Measurements from ENCODE around the gene FLII.
"Not testable (repeated sequence)": the region's sequence is repeated elsewhere in the genome, so short reads cannot be mapped to it uniquely, and the experiment has no call there.

FLII gene

GRCh38 chr17:18224387-18225120, 34.0 kb downstream of the FLII start:
- H3K9me3 ChIP-seq (ENCODE audit: control insufficient read depth, low read length), result no peaks in the 10 kb centered on the region
- H3K9ac ChIP-seq (ENCODE audit: low read length), result no peak overlapping the region
- H3K27me3 ChIP-seq (ENCODE audit: control insufficient read depth, insufficient read depth, low read length), result no peaks in the 10 kb centered on the region
- H3K4me3 ChIP-seq (ENCODE audit: low read length), result no peak overlapping the region
- no peaks in the 10 kb centered on the region for H3K36me3 ChIP-seq (ENCODE audit: control insufficient read depth, insufficient read depth, low read length)
- H3K4me1 ChIP-seq (ENCODE audit: control insufficient read depth, insufficient read depth, low read length), result peaks cover 17% of the 10 kb centered on the region

- Histone ChIP-seq H3K4me1 (ENCODE audit: control insufficient read depth, insufficient read depth, low read length) (peaks cover 17% of the 10 kb centered on the region), H3K4me3 (ENCODE audit: low read length) (no peak overlapping the region), H3K9ac (ENCODE audit: low read length) (no peak overlapping the region), H3K36me3 (ENCODE audit: control insufficient read depth, insufficient read depth, low read length) (no peaks in the 10 kb centered on the region), H3K9me3 (ENCODE audit: control insufficient read depth, low read length) (no peaks in the 10 kb centered on the region), H3K27me3 (ENCODE audit: control insufficient read depth, insufficient read depth, low read length) (no peaks in the 10 kb centered on the region)
These were observed 34.5 kb downstream of the FLII start for GRCh38 chr17:18224053-18224386.

- Histone ChIP-seq H3K9me3 (ENCODE audit: control insufficient read depth, low read length) (no peaks in the 10 kb centered on the region), H3K36me3 (ENCODE audit: control insufficient read depth, insufficient read depth, low read length) (no peaks in the 10 kb centered on the region), H3K4me1 (ENCODE audit: control insufficient read depth, insufficient read depth, low read length) (no peaks in the 10 kb centered on the region), H3K9ac (ENCODE audit: low read length) (no peak overlapping the region), H3K4me3 (ENCODE audit: low read length) (no peak overlapping the region), H3K27me3 (ENCODE audit: control insufficient read depth, insufficient read depth, low read length) (no peaks in the 10 kb centered on the region)
These were observed 39.7 kb downstream of the FLII start for GRCh38 chr17:18218756-18219415.

GRCh38 chr17:18217412-18218015, 41.0 kb downstream of the FLII start:
- Histone ChIP-seq H3K36me3 (ENCODE audit: control insufficient read depth, insufficient read depth, low read length) (no peaks in the 10 kb centered on the region), H3K27me3 (ENCODE audit: control insufficient read depth, insufficient read depth, low read length) (no peaks in the 10 kb centered on the region), H3K4me1 (ENCODE audit: control insufficient read depth, insufficient read depth, low read length) (no peaks in the 10 kb centered on the region), H3K9ac (ENCODE audit: low read length) (no peak overlapping the region), H3K4me3 (ENCODE audit: low read length) (no peak overlapping the region), H3K9me3 (ENCODE audit: control insufficient read depth, low read length) (no peaks in the 10 kb centered on the region)

GRCh38 chr17:18216906-18217305, 41.6 kb downstream of the FLII start:
- not testable (repeated sequence) for H3K9ac ChIP-seq (ENCODE audit: low read length); H3K27me3 ChIP-seq (ENCODE audit: control insufficient read depth, insufficient read depth, low read length); H3K4me1 ChIP-seq (ENCODE audit: control insufficient read depth, insufficient read depth, low read length); H3K4me3 ChIP-seq (ENCODE audit: low read length); H3K9me3 ChIP-seq (ENCODE audit: control insufficient read depth, low read length); H3K36me3 ChIP-seq (ENCODE audit: control insufficient read depth, insufficient read depth, low read length)

- Histone ChIP-seq H3K36me3 (ENCODE audit: control insufficient read depth, insufficient read depth, low read length) (peaks cover 18% of the 10 kb centered on the region), H3K9ac (ENCODE audit: low read length) (no peak overlapping the region), H3K9me3 (ENCODE audit: control insufficient read depth, low read length) (no peaks in the 10 kb centered on the region), H3K27me3 (ENCODE audit: control insufficient read depth, insufficient read depth, low read length) (no peaks in the 10 kb centered on the region), H3K4me1 (ENCODE audit: control insufficient read depth, insufficient read depth, low read length) (no peaks in the 10 kb centered on the region), H3K4me3 (ENCODE audit: low read length) (no peak overlapping the region)
These were observed 44.8 kb downstream of the FLII start for GRCh38 chr17:18213666-18214270.

GRCh38 chr17:18208092-18208491, 50.4 kb downstream of the FLII start:
- H3K9ac ChIP-seq (ENCODE audit: low read length), result no peak overlapping the region
- H3K9me3 ChIP-seq (ENCODE audit: control insufficient read depth, low read length), result no peaks in the 10 kb centered on the region
- peaks cover 22% of the 10 kb centered on the region for H3K36me3 ChIP-seq (ENCODE audit: control insufficient read depth, insufficient read depth, low read length)
- H3K4me1 ChIP-seq (ENCODE audit: control insufficient read depth, insufficient read depth, low read length), result peaks cover 5% of the 10 kb centered on the region
- H3K4me3 ChIP-seq (ENCODE audit: low read length), result no peak overlapping the region
- H3K27me3 ChIP-seq (ENCODE audit: control insufficient read depth, insufficient read depth, low read length), result no peaks in the 10 kb centered on the region

- H3K4me1 ChIP-seq (ENCODE audit: control insufficient read depth, insufficient read depth, low read length), result peaks cover 5% of the 10 kb centered on the region
- H3K27me3 ChIP-seq (ENCODE audit: control insufficient read depth, insufficient read depth, low read length), result no peaks in the 10 kb centered on the region
- H3K4me3 ChIP-seq (ENCODE audit: low read length), result no peak overlapping the region
- H3K36me3 ChIP-seq (ENCODE audit: control insufficient read depth, insufficient read depth, low read length), result peaks cover 23% of the 10 kb centered on the region
- H3K9ac ChIP-seq (ENCODE audit: low read length), result no peak overlapping the region
- H3K9me3 ChIP-seq (ENCODE audit: control insufficient read depth, low read length), result no peaks in the 10 kb centered on the region
These were observed 51.6 kb downstream of the FLII start for GRCh38 chr17:18206962-18207361.

GRCh38 chr17:18205861-18206260, 52.7 kb downstream of the FLII start:
- no peak overlapping the region for H3K9ac ChIP-seq (ENCODE audit: low read length)
- no peaks in the 10 kb centered on the region for H3K27me3 ChIP-seq (ENCODE audit: control insufficient read depth, insufficient read depth, low read length)
- no peak overlapping the region for H3K4me3 ChIP-seq (ENCODE audit: low read length)
- no peaks in the 10 kb centered on the region for H3K9me3 ChIP-seq (ENCODE audit: control insufficient read depth, low read length)
- peaks cover 5% of the 10 kb centered on the region for H3K4me1 ChIP-seq (ENCODE audit: control insufficient read depth, insufficient read depth, low read length)
- H3K36me3 ChIP-seq (ENCODE audit: control insufficient read depth, insufficient read depth, low read length), result peaks cover 23% of the 10 kb centered on the region

GRCh38 chr17:18203308-18203707, 55.2 kb downstream of the FLII start:
- Histone ChIP-seq H3K36me3 (ENCODE audit: control insufficient read depth, insufficient read depth, low read length) (peaks cover 3% of the 10 kb centered on the region), H3K9ac (ENCODE audit: low read length) (no peak overlapping the region), H3K4me1 (ENCODE audit: control insufficient read depth, insufficient read depth, low read length) (peaks cover 5% of the 10 kb centered on the region)

GRCh38 chr17:18201108-18201507, 57.4 kb downstream of the FLII start:
- Histone ChIP-seq H3K4me3 (ENCODE audit: low read length) (no peak overlapping the region), H3K4me1 (ENCODE audit: control insufficient read depth, insufficient read depth, low read length) (peaks cover 5% of the 10 kb centered on the region), H3K9me3 (ENCODE audit: control insufficient read depth, low read length) (no peaks in the 10 kb centered on the region), H3K36me3 (ENCODE audit: control insufficient read depth, insufficient read depth, low read length) (peaks cover 3% of the 10 kb centered on the region), H3K9ac (ENCODE audit: low read length) (no peak overlapping the region), H3K27me3 (ENCODE audit: control insufficient read depth, insufficient read depth, low read length) (no peaks in the 10 kb centered on the region)

More at GRCh38 chr17:18203308-18203707, 55.2 kb downstream of the FLII start:
- Histone ChIP-seq H3K4me3 (ENCODE audit: low read length) (no peak overlapping the region), H3K27me3 (ENCODE audit: control insufficient read depth, insufficient read depth, low read length) (no peaks in the 10 kb centered on the region), H3K9me3 (ENCODE audit: control insufficient read depth, low read length) (no peaks in the 10 kb centered on the region)

- Histone ChIP-seq H3K4me1 (ENCODE audit: control insufficient read depth, insufficient read depth, low read length) (peaks cover 5% of the 10 kb centered on the region), H3K4me3 (ENCODE audit: low read length) (no peak overlapping the region), H3K9ac (ENCODE audit: low read length) (no peak overlapping the region), H3K36me3 (ENCODE audit: control insufficient read depth, insufficient read depth, low read length) (peaks cover 3% of the 10 kb centered on the region), H3K9me3 (ENCODE audit: control insufficient read depth, low read length) (no peaks in the 10 kb centered on the region), H3K27me3 (ENCODE audit: control insufficient read depth, insufficient read depth, low read length) (no peaks in the 10 kb centered on the region)
These were observed 60.0 kb downstream of the FLII start for GRCh38 chr17:18198530-18198929.

Data from mucosa of stomach (tissue), 1 donor.